ENCODE measurements around the gene ULK2. TPM values are rescaled to one million over a fixed set of nuclear protein-coding genes. Genes with fewer than 3 reads are reported as not detected.

Gene ULK2
- 22.9 and 42.8 TPM in 2 replicates for total RNA-seq (ENCODE audit: low replicate concordance)

GRCh38 chr17:19867329-19868078 is at the start of gene ULK2:
ULK2 (minus strand) TSS chr17:19867936; CDS start chr17:19867417, 519 bp downstream.

GRCh38 chr17:19747829-19748806 is 119.6 kb downstream of the ULK2 start, which contains the start of gene ALDH3A1:
ALDH3A1 (minus strand) TSS chr17:19748298; CDS start chr17:19745129, 3,169 bp downstream.

Other genes starting within 250 kb of the ULK2 start
- 32.3 and 83.7 TPM in 2 replicates for gene ALDH3A2, start 219.2 kb downstream of the ULK2 start, total RNA-seq (ENCODE audit: low replicate concordance)
- 0.23 TPM in 1 of 2 replicates, not detected in the other for gene SLC47A2, start 151.4 kb downstream of the ULK2 start, total RNA-seq (ENCODE audit: low replicate concordance)
- 0.15 and 2.6 TPM in 2 replicates for gene ALDH3A1, start 119.6 kb downstream of the ULK2 start, total RNA-seq (ENCODE audit: low replicate concordance)
- 14.7 and 15.6 TPM in 2 replicates for gene AKAP10, start 109.9 kb upstream of the ULK2 start, total RNA-seq (ENCODE audit: low replicate concordance)
- gene SPECC1, start 141.4 kb upstream of the ULK2 start, total RNA-seq (ENCODE audit: low replicate concordance), result 2.6 and 33.6 TPM in 2 replicates

Measured in smooth muscle cell of the coronary artery (primary cell).